GM18870 (cell line): ENCODE results near the gene POLR3E.
"Not testable (repeated sequence)": the region's sequence is repeated elsewhere in the genome, so short reads cannot be mapped to it uniquely, and the experiment has no call there.

Source experiments
- ATAC-seq: cut with Tn5 transposase; IDR thresholded peaks from one replicate; pipeline ENCODE4 v1.9.1; 2021; ENCODE audit warnings: moderate library complexity; ENCODE audit not compliant: unreplicated experiment

POLR3E gene

DNA sequence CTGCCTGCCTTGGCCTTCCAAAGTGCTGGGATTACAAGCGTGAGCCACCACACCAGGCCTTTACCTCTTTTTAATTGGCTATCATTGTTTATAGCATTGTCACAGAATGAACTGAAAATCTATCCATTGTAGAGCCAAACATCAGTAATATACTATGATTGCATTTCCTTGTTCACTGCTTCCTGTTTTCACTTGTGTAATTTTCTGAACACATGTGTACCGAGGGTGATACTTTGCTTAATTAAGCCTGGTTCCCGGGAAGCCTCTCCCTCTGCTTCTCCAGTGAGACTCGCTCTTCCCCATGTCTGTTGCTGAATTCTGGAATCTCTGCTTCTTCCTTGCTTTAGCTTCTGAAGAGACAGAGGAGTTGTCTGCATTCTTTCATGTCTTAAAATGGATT, 33.1 kb downstream of the POLR3E start:
- ATAC-seq = no peak

DNA sequence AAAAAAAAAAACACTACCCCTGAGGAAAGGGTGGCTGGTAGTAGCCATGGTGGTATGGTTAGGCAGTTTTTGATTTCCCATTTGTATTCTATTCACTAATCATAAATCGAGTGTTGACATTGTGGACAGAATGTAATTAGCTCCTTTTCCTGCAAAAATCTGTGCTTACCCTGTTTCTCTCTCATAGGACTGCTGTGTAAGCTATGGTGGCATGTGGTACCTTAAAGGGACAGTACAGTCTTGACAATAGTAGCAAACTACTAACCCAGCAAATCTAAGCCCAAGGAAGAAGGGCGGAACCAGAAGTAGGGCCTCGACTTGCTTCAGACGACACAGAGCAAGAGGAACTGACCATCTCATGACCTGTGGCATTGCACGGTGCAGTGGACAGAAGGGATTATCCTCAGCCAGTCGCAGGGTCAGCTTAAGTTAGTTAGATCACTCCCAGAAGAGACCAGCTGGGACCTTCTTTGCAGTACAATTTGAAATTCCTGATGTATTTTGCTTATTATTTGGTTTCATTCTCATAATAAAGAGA, 36.3 kb downstream of the POLR3E start:
- ATAC-seq = no peak

DNA sequence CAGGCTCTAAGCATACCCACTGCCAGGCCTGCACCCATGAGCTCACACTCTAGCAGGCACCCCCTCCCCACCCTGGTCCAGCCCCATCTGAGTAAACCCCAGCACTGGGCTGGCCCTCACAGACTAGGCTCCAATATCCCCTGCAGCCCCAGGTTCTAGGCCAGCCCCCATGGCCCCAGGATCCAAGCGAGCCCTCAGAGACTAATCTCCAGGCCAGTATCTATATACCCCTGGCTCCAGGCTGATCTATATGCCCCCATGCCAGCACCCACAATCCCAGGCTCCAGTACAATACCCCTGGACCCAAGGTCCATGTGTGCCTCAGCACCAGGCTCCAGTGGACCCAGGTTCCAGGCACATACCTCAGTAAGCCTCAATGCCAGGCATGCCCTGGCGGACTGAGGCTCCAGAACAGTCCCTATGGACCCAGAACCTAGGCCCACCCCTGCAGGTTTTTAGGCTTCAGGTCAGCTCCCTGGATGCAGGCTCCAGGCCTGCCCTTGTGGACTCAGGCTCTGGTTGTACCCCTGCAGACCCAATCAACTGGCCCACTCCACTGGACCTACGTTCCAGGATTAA, 38.5 kb downstream of the POLR3E start:
- no peak for ATAC-seq

DNA sequence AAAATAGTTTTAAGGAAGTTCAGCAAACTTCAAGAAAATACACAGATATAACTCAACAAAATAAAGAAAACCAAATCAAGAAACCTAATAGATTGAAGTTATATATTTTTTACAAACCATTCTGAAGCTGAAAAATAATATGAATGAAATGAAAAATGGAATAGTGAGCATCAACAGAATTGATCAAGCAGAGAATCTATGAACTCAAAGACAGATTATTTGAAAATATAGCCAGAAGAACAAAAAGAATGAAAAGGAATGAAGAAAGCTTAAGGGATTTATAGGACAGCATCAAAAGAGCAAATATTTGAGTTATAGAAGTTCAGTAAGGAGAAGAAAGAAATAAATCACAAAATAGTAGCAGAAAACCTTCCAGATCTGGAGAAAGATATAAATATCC, 39.4 kb downstream of the POLR3E start:
- ATAC-seq = no peak

DNA sequence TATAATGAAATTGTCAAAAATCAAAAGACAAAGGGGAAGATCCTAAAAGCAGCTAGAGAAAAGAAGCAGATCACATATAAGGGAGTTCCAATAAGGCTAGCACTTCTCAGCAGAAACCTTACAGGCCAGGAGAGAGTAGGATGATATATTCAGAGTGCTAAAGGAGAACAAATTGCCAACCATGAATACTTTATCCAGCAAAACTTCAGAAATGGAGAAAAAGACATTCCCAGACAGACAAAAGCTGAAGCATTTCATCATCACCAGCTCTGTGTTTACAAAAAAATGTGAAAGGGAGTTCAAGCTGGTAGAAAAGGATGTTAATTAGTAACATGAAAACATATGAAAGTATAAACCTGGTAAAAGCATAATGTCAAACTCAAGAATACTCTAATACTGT, 39.8 kb downstream of the POLR3E start:
- no peak for ATAC-seq

DNA sequence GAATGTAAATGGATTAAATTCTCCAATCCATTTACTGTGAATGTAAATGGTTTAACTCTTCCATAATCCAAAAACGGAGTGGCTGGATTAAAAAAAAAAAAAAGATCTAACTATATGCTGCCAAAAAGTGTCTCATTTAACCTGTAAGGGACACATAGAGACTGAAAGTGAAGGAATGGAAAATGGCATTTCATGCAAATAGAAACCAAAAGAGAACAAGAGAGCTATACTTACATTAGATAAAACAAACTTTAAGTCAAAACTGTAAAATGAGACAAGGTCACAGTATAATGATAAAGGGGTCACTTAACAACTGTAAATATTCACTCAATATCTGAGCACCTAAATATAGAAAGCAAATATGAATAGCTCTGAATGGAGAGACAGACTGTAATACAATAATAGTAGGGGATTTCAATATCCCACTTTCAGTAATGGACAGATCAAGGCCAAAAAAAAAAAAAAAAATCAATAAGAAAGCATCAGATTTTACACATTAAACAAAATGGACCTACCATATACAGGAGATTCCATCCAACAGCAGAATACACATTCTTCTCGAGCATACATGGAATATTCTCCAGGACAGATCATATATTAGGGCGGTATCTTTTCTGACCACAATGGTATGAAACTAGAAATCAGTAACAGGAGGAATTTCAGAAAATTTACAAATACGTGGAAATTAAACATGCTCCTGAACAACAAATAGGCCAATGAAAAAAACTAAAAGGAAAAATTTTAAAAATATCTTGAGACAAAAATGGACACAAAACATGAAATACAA, 40.8 kb downstream of the POLR3E start:
- no peak for ATAC-seq

DNA sequence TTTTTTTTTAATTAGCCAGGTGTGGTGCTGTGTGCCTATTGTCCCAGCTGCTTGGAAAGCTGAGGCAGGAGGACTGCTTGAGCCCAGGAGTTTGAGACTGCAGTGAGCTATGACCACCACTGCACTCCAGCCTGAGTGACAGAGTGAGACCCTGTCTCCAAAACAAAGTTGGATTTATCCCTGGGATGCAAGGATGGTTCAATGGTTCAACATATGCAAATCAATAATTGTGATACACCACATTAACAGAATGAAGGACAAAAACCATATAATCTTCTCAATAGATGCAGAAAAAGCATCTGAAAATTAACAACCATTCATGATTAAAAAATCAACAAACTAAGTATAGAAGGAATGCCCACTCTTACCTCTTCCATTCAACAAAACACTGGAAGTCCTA, 43.7 kb downstream of the POLR3E start:
- ATAC-seq = no peak

DNA sequence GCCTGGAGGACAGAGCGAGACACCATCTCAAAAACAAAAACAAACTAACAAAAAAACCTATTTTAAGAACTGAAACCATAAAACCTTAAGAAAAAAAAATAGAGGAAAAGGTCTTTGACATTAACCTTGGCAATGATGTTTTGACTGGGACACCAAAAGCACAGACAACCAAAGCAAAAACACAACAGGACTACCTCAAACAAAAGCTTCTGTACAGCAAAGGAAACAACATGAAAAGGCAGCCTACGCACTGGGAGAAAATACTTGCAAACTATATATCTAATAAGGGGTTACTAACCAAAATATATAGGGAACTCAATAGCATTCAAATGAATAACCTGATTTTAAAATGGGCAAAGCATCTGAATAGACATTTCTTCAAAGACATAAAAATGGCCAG, 44.9 kb downstream of the POLR3E start:
- no peak for ATAC-seq

DNA sequence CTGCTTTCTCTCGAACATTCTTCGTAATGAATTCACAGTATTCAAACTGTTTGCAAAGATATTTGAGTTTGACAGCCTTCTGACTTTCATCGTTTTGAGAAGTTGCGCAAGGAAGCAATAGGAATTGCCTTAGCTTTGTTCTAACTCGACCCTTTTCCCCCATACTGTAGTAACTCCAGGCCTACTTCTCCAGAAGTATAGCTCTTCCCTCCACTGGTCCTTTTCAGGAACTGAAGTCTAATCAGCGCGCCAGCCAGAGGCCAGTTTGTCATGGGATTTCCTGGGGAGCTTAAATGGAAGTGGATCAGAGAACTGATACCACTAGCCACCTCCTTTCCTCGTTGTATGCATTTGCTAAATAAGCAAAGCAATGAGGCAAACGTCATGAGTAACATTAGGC, 49.3 kb downstream of the POLR3E start:
- ATAC-seq = no peak

DNA sequence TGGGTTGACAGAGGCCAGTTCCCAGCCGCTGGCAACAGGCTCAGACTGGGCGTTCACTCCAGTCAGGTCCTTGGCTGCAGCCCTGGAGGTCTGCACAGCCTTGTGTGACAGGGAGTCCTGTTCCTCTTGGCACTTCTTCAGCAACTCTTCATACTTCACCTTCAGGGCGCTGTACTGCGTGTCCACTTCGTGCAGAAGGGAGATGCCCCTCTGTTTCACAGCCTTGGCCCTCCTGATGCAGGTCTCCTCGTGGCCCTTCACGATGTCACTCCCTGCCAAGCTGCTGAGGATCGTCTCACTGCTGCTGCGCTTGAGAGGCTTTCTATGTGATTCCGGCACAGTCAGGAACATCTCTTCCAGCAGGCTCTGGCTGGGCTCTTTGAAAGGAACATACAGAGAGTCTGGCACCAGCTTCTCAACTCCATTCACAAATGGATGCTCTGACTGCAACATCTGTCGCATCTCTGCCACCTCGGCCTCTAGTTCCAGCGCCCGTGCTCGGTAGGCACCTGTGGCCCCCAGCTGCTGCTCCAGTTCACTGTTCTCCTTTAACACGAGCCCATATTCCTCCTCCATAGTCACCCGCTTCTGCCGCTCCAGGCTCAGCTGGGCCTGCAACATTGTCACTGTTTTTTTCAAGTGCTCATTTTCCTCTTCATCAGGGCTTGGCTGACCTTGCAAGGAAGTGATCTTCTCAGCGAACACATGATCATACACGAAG, 50.1 kb downstream of the POLR3E start:
- no peak for ATAC-seq

DNA sequence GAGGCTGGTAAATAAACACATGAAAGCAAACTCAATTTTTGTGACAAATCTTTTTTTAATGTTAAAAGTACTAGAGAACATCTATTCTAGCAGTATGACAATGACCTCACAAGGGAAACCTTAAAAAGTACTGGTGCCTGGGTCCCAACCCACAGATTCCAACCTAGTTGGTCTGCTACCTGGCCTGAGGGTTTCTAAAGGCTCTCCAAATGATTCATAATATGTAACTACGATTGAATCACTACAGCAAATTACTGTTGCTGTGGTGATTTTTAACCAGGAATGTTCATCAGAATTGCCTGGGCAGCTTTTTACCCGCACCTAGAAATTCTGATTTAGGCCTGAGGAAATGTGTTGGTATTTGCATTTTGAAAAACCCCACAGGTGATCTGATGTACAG, 51.1 kb downstream of the POLR3E start:
- no peak for ATAC-seq

DNA sequence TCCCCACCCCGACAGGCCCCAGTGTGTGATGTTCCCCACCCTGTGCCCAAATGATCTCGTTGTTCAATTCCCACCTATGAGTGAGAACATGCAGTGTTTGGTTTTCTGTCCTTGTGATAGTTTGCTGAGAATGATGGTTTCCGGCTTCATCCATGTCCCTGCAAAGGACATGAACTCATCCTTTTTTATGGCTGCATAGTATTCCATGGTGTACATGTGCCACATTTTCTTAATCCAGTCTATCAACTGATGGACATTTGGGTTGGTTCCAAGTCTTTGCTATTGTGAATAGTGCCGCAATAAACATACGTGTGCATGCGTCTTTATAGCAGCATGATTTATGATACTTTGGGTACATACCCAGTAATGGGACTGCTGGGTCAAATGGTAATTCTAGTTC, 53.8 kb downstream of the POLR3E start:
- ATAC-seq = not testable (repeated sequence)

DNA sequence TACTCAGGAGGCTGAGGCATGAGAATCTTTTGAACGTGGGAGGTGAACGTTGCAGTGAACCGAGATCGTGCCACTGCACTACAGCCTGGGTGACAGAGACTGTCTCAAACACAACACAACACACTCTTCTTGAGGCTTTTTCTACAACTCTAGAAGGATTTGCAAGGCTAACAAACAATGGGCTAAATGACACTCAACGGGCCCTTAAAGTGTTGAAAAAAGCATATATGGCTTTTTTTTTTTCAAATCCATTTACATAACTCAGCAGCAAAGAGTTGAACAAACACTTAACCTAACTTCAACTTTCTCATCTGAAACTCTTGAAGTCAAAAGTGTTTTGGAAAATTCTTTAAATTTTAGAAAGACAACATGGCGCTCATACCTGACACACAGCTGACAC, 54.9 kb downstream of the POLR3E start:
- no peak for ATAC-seq

DNA sequence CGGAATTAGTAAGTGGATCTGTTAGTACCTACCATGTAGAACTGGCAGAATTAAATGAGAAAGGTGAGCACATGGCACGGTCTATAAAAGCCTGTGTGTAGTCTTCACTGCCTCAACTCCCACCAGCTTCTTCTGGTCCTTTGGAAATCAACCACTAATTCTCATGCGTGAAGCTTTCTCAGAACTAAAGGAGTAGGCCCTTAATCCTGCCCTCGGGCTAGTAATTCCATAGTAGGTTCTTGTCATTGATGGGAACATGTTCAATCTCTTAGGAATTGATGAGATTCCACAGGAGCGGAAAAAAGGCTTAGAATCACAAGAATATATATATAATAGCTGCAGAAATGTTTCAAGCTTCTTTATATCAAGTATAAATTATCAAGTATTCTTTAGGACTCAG, 55.5 kb downstream of the POLR3E start:
- ATAC-seq = no peak

DNA sequence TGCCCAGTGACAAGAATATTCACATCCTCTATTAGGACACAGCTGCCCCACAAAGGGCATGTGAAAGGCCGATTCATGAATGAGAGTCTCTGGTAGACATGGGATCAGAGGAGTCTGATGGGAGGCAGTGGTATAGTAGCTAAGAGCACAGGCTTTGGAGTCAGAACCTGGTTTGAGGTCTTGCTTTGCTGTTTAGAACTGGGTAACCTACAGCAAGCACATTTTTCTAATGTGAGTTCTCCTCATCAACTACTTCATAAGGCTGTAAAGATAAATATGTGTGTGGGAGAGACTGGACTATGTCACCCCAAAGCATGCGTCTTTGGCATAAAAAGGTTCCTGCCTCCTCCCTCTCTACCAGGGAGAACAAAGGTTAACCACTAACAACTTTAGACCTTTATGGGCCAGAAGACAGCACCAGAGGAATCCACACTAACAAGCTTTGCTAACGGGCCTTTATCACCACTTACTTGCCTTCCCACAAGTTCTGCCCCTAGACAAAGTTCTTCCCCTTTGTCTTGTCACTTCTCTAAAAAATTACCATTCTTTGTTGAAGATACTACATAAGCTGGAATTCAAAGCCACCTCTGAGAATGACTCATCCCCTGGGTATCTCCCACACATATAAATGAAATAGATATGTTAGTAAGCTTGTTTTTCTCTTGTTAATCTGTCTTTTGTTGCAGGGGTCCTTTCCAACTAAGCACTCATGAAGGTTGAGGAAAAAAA, 56.1 kb downstream of the POLR3E start:
- ATAC-seq = no peak

DNA sequence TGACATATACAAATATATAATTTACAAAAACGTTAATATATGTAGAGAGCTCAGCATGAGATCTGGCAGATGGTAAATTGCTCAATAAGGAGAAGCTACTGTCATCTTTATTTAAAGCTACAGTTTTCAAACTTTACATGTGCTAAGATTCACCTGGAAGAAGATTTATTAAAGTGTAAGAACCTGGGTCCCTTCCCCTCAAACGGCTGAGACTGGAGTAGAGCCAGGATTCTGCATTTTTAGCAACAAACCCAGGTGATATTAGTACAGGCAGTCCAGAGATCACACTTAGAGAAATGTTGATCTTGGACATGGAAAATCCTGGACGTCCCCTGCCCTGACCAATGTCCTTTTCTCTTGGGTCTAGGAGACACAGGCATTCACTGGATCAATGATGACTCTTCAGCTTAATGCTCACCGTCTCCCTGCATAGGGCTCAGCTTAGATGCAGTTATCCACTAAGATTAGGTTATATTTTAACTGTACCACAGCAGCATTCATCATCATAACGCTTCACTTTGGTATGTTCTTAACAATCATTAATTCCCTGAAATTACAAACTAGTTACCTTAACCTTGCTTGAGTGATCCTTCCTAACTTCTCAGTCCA, 56.8 kb downstream of the POLR3E start:
- ATAC-seq = no peak

DNA sequence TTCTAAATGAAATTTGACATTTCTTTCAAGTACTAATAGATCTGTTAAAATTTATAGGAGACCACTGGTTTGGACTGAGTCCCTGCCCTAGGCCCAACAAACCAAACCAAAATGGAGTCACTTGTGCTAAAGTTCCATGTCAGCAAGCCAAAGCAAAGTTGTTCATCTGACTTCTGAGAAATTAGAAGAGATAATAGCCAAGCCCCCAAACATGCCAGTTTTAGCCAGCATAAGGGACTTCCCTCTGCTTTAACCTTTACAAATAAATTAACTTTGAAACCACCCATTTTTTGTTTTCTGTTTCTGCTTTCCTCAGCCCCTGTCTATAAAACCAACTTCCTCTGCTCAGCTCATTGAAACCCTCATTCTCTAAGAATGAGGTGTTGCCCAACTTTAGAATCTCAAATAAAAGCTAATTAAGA, 58.3 kb downstream of the POLR3E start:
- ATAC-seq = no peak

DNA sequence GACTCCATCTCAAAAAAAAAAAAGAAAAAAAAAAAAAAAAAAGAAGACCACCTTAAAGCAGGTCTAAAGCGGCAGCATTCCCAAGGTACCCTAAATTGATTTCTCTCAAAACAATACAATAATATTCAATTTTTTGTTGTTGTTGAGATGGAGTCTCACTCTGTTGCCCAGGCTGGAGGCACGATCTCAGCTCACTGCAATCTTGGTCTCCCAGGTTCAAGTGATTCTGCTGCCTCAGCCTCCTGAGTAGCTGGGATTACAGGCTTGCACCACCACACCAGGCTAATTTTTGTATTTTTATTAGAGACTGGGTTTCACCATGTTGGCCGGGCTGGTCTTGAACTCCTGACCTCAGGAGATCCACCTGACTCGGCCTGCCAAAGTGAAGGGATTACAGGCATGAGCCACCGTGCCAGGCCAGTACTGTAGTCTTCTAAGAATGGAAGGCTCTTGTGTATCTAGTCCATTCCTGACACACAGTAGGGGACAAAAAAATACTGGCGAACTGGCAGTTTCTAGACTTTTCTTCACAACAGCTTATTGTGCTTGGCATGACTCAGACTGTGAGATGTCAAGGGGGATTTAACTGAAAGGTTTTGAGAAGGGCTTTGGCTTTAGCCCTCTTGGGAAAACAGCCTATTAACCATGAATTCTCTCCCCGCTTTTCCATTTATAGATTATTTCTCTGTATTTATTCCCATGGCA, 59.9 kb downstream of the POLR3E start:
- no peak for ATAC-seq

DNA sequence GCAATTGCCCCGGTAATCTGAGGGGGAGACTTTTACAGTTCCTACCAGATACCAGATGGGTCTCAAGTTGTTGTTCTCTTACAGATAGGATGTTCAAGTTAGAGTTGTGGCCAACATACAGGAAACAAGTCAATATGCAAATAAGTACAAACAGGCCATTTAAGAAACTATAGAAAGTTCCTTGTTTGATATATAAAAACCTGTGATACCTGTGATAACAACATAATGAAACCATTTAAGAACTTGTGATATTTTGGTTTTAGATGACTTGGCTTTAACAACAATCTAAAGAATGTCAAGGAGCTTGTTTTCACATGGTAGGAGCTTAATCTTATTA, 60.4 kb downstream of the POLR3E start:
- no peak for ATAC-seq

DNA sequence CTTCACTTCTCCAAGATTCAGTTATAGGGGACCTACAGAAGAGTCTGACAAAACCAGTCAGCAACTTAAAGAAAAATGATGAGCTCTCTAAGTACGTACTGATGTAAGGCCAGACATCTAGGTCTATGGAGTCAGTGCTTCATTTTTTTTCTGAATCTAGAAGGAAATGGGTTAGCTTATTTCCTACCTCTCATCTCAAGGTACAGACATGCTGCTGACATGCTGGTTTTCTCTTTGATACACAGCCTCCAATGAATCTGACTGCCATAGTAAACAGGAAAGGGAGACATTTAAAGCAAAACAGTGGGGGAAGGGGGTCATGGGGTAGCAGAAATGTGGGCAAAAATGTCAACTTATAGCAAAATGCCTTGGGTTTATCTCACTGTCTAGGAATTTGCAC, 60.8 kb downstream of the POLR3E start:
- ATAC-seq = no peak
